Brain pericyte (primary cell): Measurements from ENCODE around the gene LINC00305.

Source experiments
- DNase-seq: peaks from one replicate; pipeline ENCODE4 v3.0.0-alpha.2; 2012; ENCODE audit warnings: low read depth, low spot score

The LINC00305 gene

DNA sequence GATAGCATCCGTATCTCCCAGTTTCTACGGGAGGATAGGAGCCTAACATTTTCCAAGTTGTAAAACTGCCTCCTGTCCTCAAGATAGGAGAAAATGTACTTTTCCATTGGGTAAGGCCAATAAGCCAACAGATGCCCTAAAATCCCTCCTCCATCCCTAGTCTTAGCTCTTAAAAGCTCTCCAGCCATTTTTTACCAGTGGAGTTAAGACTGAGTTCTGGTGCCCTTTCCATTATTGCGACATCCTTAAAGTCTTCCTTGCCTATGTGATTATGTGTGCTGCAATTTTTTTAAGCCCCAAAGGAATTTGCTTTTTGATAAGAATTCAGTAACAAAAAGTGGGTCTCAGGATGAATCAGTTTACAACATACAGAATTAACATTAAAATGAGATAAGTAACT is 33.0 kb downstream of the LINC00305 start:
- no peak for DNase-seq

DNA sequence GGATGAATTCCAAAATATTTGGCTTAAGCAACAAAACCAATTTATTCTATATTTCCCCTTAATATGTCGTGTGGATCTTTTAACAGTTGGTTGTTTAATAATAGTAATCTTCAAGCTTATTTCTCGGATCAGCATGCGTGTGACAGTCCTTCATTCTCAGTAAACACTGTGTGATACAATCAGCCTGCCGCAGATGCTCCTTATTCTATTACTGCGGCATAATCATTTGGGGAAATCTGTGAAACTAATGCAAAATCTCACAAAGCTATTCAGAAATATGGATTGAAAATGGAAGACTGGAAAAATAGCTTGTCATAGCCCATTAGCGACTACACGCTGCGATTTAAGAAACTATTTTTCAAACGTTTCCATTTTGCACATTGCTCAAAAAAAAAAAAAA is 36.9 kb downstream of the LINC00305 start:
- DNase-seq = no peak

DNA sequence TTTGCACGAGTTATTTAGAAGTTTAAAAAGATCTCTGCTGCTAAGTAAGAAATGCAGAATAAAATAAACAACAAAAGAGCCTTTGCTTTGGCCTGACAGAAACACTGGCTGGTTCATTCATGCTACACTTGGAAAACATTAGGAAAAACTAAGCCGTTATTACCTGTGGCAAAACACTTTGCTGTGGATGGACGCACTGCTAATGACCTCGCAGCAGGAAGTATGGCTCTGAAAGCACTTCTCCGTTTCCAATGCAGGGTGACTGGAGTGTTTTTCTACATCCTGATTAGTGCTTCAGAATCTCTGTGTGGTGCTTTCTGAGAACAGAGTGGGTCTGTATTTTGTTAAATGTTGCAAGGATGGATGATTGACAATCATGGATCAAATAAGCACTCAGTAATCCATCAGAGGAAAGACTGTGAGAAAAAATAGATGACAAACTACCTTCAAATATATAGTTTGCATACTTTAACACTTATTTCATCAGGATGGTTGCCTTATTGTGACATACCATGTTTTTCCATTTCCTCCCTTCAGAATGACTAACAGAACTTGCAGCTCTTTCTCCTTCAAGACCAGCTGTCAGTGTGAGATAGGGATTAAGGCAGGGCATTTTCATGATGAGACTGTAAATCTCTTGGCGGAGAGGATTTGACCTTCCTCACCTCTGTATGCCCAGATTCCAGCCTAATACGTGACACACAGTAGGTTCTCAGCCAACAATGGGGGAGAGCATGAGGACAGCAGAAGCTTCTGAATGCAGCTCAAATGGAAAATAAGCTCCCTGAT is 38.0 kb downstream of the LINC00305 start:
- no peak for DNase-seq

DNA sequence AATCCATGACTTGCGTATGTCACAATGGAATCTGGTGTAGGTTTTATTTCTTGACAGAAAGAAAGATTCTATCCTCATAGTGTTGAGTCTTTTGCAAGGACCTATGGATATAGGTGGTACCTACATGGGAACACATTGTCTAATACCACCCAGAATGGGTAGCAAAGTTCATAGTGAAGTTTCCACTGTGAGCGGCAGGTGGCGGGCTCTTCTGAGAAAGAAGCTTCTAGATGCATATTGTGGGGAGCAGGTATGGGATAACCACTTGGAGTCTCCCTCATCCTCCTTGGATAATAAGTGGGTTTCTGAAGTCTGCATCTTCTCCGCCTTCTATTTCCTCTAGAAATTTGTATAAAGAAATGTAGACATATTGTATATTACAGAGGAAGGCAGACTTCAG is 44.9 kb downstream of the LINC00305 start:
- no peak for DNase-seq

DNA sequence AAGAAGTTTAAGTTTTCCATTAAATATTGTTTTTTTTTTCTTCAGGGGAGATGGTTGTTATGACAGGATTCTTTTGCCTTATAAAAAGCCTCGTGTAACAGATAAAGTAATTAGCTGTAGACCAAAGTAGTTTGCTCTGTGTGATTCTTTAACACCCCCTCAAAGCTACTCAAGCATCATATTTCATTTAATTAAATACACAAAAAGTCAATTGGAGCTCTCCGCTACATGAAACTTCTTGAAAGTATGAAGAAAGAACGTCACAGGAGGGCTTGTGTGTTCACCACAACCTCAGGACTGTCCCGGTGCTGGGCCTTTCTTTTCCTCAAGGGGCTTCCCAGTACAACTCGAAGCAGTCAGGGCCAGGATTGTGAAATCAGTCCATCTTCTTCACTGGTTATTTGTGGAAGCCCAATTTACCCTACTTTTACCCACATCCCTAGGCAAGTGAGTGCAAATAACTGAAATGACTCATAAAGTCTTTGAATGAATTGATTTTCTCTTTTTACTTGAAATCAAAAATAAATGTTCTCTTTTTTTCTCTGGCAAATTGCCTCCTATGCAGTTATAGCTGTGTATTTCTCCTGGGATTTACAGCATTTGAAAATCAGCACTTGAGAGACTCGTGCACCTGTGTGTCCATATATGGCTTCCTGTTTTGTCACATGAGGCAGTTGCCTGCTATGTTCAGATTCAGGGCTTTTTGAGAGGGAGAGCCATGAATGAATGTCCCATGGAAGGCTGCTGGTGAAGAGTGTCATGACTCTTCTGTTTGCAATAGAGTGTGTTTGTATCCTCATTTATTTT is 48.6 kb downstream of the LINC00305 start:
- DNase-seq = no peak

DNA sequence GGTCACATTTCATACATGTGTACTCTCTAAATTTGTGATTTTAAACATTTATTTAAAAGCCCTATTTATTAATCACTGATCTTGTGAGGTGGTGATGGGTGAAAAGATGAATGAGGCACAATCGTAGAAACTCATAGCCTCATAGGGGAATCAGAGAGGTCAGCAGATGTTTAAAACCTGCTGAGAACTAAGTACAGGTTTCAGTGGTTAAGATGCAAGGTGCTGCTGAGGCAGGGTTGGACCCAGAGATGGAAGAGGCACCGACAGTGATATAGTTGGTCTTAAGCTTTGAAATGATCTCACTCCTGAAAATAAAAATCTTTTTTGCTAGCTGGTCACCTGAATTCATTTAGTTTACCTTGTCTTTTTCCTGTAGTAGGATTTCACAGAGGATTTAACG is 49.6 kb downstream of the LINC00305 start:
- no peak for DNase-seq

DNA sequence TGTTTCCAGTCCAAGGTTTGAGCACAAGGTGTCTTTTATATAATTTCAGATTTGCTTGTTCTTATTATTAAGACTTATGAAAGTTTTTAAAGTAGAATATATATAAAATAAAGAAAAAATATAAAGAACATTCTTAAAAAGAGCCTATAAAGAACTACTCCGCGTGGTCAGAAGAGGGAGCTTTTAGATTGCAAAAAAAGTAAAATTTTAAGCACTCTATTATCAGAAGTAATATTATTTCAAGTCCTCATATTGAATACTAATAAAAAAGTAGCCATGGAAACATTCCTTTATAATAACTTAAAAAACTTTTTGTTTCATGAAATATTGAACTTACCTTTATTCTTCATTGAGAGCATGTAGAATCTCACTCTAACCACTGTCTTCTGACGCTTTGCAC is 51.4 kb downstream of the LINC00305 start:
- DNase-seq = no peak

DNA sequence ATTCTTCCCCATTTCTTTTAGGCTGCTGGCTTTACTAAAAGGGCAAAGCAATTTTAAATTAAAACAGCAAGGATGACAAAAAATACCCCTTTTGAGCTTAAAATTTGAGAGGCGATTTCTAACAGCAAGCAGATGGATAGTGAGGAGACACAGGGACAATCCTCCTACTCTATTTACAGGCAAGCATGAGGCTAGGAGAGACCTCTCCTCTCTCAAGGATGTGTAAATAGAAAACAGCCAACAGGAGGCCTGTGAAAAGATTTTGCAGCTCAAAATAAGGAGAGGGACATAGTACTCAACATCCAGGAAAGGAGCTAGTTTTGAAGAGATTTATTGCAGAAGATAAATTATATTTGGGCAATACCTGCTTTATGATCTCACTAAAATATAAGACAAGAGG is 53.8 kb downstream of the LINC00305 start:
- DNase-seq = no peak

DNA sequence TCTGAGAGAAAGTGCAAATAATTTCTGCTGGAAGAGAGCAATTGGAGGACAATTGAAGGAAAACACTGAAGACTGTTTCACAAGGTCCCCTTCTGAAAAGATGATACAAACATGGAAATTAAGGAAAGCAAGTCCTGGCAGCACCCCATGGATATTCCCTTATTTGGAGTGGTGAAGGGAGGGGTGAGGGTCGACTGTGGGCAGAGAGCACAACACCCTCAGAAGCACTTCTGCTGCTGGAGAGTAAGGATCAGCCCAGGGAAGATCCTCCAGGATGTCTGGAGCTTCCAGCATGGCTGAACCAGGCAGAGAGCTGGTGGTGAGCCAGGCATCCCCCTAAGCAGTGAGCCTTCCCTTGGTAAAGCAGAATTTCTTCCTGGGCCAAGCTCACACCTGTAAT is 54.7 kb downstream of the LINC00305 start:
- no peak for DNase-seq

DNA sequence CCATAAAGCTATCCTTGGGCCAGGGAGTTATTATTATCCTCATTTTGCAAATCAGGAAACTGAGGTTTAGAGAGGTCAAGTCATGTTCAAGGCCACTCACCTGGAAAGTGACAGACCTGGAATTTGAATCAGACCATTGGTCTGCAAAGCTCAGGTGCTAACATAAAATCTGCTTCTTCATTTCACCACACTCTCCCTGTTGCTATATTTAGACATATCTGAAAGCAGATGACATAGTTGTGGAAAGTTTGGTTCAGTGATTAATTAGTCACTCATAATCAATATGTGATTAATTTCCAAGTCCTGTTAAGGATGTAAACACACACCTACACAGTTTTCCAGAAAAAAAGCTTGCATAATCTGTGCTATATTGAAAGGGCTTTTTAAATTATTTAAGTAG is 57.4 kb downstream of the LINC00305 start:
- DNase-seq = no peak

DNA sequence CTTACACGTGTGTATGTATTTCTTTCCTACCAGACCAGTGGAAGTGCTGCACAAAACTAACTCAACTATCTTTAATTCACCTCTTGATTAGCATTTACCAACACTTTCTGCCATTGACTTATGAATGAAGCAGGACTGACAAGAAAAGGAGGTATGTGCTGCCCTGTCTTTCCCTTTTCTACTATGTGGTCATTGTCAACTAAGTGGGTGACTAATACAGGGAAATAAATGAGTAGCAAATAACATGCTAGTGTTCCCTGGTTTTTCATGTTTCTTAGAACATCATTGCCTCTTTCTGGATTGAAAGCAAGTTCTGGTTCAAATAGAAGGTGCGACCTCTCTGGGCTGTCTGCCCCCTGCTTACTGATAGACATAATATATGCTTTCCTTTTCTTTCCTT is 58.0 kb downstream of the LINC00305 start:
- no peak for DNase-seq

DNA sequence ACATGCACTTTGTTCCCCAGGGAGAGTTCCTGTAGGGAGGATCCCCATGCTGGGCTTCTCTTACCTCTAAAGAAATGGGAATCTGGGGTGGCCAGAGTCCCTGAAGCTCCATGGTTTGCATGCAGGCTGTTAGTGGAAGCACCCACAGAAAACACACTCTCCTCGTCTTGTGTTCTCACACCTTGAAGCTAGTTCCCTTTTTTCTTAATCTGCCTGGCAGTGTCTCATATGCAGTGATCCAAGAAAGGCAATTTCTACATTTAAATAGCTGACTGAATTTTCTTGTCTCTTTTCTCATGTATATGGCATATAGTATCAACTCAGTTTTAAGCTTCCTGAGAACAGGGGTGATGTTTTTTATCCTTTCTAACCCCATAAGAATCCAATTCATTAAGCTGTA is 65.0 kb downstream of the LINC00305 start:
- no peak for DNase-seq

DNA sequence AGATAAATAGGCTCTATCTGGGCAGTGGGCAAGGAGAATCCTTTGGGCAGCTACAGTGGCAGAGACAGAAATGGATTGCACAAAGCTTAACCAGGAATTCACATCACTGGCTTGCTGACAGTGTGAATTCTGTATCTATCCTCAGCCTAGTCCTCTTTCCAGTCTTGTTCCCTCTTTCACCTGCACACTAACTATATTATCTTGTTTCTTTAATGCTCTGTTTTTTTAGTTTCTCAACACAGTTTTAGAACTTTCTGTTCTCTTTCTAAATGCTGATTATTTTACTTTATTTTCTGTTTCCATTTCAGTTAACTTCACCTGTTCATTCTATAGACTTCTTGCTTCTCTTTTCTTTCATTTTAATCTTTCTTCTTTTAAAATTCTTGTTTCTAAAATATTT is 66.4 kb downstream of the LINC00305 start:
- DNase-seq = no peak

DNA sequence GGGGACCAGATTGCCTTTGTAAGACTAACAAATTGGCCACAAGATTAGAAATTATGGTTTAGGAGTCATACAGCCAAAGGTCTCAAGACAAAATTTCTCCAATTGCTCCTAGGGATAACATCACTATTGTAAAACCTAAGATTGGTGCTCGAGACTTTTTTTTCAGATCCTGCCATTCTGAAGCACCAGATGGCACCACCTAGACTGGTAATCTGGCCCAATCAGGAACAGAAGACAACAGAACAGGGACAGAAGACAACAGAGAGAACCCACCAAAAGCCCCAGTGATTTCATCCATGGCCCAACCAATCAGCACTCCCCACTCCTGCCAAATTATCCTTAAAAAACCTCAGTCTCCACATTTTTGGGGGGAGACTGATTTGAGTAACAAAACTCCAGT is 66.8 kb downstream of the LINC00305 start:
- DNase-seq = no peak

DNA sequence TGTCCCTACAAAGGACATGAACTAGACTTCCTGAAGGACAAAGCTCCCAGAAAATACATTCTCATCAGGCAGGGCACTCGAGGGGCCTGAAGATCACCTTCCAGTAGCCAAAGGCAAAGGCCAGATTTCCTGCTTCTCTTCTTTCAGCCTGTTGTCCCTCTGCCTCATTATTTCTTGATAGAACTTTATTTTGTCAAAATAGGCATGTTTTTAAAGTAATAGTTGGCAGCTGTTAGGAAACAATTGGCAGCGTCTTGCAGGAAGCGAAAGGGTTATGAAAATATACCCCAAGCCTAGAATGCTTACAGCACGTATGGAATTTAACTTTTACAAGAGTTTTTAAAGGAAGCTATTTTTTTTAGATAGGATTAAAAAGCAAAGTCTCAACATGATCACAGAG is 74.9 kb downstream of the LINC00305 start:
- DNase-seq = no peak

DNA sequence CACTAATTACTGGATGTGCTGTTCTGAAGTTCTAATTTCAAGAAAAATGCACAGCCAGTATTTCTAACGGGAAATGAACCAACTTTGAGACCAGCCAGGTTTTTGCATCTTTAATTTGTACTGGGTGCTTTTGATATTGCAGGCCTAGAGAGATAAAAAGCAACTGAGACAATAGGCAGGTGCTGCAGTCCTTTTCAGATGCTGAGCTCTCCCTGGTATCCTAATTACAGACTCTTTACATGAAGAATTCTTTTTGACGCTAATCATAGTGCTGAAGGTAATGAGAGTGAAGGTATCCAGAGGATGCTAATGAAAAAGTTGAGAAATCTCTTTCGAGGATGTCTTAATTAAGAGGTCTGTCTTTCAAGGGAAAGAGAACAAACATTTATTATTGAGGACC is 93.9 kb downstream of the LINC00305 start:
- DNase-seq = no peak

DNA sequence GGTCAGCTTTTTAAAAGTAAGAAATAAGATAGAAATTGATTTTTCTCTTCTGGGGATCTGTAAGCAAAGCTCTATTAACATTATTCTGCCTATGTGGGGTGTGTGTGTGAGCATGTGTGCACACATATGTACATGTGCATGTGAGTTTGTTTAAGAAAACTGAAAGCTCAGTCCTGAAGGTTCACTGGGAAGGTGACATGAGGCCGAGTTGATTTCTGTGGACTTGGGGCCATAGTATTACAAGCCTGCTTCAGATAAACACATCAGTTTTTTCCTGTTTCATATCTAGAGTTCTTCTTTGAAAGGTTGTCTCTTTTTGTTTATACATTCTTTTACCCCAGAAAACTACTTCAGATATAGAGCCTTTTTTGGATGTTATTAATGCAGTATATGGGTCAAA is 95.6 kb downstream of the LINC00305 start:
- no peak for DNase-seq

DNA sequence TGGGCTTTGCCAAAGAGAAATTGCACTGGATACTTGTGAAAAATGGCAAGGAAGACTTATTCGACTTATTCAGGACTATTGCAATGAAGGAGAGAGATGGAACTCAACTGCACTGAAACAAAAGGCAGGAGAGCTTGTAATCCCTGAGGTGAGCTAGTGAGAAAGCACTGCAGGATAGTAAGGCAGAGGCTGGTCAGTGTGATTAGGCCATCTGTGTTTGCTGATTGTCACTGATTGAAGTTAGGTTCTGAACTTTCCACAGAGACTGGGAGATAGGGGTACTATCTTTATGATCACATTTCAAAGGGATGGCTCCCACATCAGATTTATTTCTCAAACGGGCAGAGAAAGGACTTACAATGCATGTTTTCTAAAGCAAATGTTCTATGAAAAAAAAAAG is 96.1 kb downstream of the LINC00305 start:
- DNase-seq = no peak

DNA sequence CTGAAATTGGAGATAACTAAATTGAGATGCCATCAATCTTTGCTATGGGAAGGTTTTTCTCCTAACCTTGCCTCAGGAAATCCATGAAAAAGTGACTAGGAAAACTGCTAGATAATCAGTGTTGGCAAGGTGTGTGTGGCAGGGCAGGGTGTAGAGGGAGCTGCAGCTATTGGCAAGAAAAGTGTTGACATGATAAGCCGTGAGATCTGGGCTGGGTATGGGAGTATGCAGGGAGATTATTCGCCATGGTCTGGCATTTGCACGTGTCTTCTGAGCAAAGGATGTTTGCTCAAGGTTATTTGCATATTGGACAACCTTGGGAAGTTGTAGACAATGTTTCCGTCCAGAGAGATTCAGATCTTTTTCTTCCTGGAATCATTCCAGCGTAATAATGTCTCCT is 104.3 kb downstream of the LINC00305 start:
- DNase-seq = no peak

DNA sequence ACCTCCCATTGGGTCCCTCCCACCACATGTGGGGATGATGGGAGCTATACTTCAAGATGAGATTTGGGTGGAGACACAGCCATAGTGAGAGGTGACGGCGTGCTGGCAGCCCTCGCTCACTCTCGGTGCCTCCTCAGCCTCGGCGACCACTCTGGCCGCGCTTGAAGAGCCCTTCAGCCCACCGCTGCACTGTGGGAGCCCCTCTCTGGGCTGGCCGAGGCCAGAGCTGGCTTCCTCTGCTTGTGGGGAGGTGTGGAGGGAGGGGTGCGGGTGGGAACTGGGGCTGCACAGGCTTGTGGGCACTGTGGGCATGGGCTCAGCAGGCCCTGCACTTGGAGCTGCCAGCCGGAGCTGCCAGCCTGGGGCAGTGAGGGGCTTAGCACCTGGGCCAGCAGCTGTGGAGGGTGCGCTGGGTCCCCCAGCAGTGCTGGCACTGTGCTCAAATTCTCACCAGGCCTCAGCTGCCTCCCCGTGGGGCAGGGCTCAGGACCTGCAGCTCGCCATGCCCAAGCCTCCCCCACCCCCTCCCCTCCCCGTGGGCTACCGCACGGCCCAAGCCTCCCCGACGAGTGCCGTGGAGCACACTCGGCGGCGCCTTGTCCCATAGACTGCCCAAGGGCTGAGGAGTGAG is 106.0 kb downstream of the LINC00305 start:
- DNase-seq = no peak

DNA sequence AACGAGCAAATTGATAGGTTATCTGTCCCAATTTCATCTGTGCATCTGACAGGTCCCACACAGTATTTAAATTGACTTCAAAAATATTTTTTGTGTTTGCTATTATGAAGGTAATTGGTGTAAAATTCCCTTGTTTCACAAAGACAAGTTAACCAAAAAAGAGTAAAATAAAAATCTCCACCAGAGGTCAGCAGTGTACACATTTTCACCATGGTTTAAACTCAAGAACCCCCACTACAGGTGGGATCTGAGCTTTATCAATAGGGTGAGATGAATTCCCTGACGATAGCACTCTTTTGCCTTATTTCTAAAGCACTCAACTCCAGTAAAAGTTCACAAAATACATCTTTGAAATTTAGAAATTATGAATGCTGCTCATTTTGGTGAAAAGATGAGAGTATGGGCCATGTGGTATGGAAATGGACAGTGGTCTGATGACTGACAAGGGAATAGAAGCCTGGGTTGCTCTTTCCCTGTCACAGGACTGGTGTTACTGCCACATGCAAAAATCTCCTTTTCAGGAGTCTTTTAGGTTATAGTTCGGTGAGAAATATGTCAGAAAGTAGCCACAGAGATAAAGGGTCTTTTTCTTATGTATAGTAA is 111.0 kb downstream of the LINC00305 start:
- no peak for DNase-seq

DNA sequence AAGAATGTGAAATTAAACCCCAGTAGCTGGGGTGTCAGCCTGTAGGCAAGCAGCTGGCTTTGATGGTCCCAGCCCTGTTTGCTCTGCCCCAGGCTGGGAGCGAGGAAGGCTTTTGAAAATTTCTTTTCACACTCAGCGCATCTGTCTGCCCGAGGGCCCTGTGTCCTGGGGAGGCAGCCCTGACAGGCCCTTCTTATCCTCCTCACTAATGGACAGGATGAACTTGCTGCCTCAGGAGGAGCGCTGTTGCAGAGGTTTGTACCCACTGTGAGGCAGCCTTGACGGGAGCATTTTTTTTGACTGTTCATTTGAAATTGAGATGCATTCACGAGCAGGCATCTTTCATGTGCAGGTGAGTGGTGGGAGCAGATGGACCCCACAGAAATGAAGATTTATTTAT is 116.6 kb downstream of the LINC00305 start:
- DNase-seq = no peak
